ENCODE data around the gene ARHGAP15. TPM values are rescaled to one million over a fixed set of nuclear protein-coding genes. Genes with fewer than 3 reads are reported as not detected.

ARHGAP15 gene
- total RNA-seq, 1 experiment from 2014 or later: 0.42 TPM

DNA sequence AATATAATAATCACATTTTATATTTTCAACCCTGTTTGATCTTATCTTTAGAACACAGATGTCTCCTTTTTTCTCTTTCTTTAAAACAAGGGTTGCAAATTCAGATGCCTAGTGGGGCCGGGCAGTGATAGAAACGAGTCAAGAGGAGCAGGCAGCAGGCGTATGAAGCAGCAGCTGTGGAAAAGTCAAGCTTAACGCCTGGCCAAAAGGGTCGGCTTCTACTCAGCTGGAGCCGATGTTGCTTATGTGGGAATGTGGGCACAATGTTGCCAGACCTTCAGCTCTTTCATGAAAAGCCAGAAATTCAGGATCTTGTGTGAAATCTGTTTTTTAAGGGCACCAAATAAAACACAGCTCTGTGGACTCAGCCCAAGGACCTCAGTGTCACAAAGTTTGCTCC, 642.7 kb downstream of the ARHGAP15 start:
- BruUV-seq (replicated peaks): no TSS peak
- no peak overlapping the region for H3K4me3 ChIP-seq (replicated peaks in 1 of 2; ENCODE audit: low read depth in 1 of 2, low read length in 2 of 2)

DNA sequence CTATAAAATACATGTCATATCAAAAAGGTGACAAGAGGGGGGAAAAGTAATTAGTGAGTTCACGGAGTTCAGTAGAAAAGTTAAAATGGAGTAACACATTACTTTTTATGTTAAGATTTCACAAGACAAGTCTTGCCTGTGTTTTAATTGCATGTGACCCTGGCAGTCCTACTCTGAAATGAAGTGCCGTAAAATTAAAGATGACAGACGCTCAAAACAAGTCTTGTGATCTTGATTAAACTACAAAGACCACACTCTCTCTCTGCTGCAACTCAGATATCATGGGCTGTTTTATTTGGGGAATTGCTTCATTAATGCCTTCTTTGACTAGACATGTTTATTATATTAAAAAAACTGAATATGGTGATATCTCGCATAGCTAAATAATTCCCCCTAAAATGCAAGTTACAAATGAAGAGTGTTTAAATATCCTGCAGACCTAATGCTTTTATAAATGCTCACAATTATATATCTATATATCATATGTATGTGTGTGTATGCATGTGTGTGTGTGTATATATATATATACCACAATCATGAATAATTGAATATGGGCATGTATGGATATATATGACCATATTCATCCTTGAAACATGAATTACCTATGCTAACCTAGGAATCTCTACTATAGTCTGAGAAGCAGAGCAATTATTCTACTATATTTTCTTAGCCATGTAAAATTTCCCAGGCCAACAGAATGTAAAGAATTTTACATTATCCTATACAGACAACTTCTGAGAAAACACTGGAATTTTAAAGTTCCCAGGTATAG, 647.5 kb downstream of the ARHGAP15 start:
- no peaks in the 10 kb centered on the region for H3K36me3 ChIP-seq (ENCODE audit: control insufficient read depth in 1 of 2, insufficient read depth in 2 of 2, low read length in 2 of 2)
- ATAC-seq (no peak), DNase-seq (ENCODE audit: low read depth, low spot score) (no peak)
- H3K9ac ChIP-seq (ENCODE audit: low read length): no peak overlapping the region
- CTCF ChIA-PET: no interaction called here
- RAD21 ChIA-PET (ENCODE audit: low non-redundant PET in 1 of 2, low total read pairs in 2 of 2, uncharacterized antibody in 2 of 2, unreplicated experiment in 2 of 2): no interaction called here
- H2AFZ ChIP-seq (ENCODE audit: low read depth, low read length, poor library complexity, severe bottlenecking): no peak overlapping the region
- H3K4me1 ChIP-seq (ENCODE audit: control insufficient read depth in 1 of 2, insufficient read depth in 2 of 2, low read length in 2 of 2): no peaks in the 10 kb centered on the region
- no peaks in the 10 kb centered on the region for H3K9me3 ChIP-seq (ENCODE audit: control insufficient read depth in 1 of 2, insufficient read depth in 1 of 2, low read depth in 1 of 2, low read length in 2 of 2)
- H3K79me2 ChIP-seq (ENCODE audit: insufficient read depth, low read length): no peaks in the 10 kb centered on the region
- POLR2A ChIA-PET: interaction anchor here (0.7 kb wide), 1 partner anchor 163 kb away, joined by 3 read pairs; no protein-coding TSS in a partner anchor
- intact Hi-C loops (cut with micrococcal nuclease): no loop called here
- H3K4me2 ChIP-seq (ENCODE audit: low read length): no peak overlapping the region
- no peak overlapping the region for H3K27ac ChIP-seq (ENCODE audit: low read depth, low read length)
- H4K20me1 ChIP-seq (ENCODE audit: insufficient read depth): no peaks in the 10 kb centered on the region
- no TSS peak for BruUV-seq (replicated peaks)
- H3K27me3 ChIP-seq (ENCODE audit: insufficient read depth, low read length): no peaks in the 10 kb centered on the region
- H3K9me2 ChIP-seq (ENCODE audit: insufficient read depth): no peaks in the 10 kb centered on the region
- H3K4me3 ChIP-seq (replicated peaks in 1 of 2; ENCODE audit: low read depth in 1 of 2, low read length in 2 of 2): no peak overlapping the region
- TF ChIP-seq ZFX (IDR thresholded peaks at IDR 0.05): no peak
- TF ChIP-seq POLR2AphosphoS5 (IDR thresholded peaks at IDR 0.05; ENCODE audit: low read depth, low read length): no peak
- no peak for TF ChIP-seq SRF (IDR thresholded peaks at IDR 0.05; ENCODE audit: low read depth)
- TF ChIP-seq, protein P1, sequence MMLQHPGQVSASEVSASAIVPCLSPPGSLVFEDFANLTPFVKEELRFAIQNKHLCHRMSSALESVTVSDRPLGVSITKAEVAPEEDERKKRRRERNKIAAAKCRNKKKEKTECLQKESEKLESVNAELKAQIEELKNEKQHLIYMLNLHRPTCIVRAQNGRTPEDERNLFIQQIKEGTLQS (IDR thresholded peaks at IDR 0.05): no peak
- TF ChIP-seq EZH2 (IDR thresholded peaks at IDR 0.05): no peak
- no peak for TF ChIP-seq ZNF274 (IDR thresholded peaks at IDR 0.05; ENCODE audit: low read depth, low read length)
- no peak for TF ChIP-seq POLR2A (IDR thresholded peaks at IDR 0.05; ENCODE audit: borderline replicate concordance, extremely low read depth, insufficient read depth, insufficient read length)
- TF ChIP-seq SIN3A (IDR thresholded peaks at IDR 0.05; ENCODE audit: low read depth): no peak
- TF ChIP-seq CEBPB (IDR thresholded peaks at IDR 0.05; ENCODE audit: low read depth): no peak
- TF ChIP-seq, protein P2, sequence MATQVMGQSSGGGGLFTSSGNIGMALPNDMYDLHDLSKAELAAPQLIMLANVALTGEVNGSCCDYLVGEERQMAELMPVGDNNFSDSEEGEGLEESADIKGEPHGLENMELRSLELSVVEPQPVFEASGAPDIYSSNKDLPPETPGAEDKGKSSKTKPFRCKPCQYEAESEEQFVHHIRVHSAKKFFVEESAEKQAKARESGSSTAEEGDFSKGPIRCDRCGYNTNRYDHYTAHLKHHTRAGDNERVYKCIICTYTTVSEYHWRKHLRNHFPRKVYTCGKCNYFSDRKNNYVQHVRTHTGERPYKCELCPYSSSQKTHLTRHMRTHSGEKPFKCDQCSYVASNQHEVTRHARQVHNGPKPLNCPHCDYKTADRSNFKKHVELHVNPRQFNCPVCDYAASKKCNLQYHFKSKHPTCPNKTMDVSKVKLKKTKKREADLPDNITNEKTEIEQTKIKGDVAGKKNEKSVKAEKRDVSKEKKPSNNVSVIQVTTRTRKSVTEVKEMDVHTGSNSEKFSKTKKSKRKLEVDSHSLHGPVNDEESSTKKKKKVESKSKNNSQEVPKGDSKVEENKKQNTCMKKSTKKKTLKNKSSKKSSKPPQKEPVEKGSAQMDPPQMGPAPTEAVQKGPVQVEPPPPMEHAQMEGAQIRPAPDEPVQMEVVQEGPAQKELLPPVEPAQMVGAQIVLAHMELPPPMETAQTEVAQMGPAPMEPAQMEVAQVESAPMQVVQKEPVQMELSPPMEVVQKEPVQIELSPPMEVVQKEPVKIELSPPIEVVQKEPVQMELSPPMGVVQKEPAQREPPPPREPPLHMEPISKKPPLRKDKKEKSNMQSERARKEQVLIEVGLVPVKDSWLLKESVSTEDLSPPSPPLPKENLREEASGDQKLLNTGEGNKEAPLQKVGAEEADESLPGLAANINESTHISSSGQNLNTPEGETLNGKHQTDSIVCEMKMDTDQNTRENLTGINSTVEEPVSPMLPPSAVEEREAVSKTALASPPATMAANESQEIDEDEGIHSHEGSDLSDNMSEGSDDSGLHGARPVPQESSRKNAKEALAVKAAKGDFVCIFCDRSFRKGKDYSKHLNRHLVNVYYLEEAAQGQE (IDR thresholded peaks at IDR 0.05; ENCODE audit: low read depth): no peak
- TF ChIP-seq, protein P3, sequence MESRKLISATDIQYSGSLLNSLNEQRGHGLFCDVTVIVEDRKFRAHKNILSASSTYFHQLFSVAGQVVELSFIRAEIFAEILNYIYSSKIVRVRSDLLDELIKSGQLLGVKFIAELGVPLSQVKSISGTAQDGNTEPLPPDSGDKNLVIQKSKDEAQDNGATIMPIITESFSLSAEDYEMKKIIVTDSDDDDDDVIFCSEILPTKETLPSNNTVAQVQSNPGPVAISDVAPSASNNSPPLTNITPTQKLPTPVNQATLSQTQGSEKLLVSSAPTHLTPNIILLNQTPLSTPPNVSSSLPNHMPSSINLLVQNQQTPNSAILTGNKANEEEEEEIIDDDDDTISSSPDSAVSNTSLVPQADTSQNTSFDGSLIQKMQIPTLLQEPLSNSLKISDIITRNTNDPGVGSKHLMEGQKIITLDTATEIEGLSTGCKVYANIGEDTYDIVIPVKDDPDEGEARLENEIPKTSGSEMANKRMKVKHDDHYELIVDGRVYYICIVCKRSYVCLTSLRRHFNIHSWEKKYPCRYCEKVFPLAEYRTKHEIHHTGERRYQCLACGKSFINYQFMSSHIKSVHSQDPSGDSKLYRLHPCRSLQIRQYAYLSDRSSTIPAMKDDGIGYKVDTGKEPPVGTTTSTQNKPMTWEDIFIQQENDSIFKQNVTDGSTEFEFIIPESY (IDR thresholded peaks at IDR 0.05; ENCODE audit: extremely low read depth, insufficient replicate concordance, low read length): no peak
- TF ChIP-seq, protein P4, sequence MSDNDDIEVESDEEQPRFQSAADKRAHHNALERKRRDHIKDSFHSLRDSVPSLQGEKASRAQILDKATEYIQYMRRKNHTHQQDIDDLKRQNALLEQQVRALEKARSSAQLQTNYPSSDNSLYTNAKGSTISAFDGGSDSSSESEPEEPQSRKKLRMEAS (IDR thresholded peaks at IDR 0.05): no peak

More for the DNA sequence above, 642.7 kb downstream of the ARHGAP15 start:
- ChIA-PET RAD21 (ENCODE audit: low non-redundant PET in 1 of 2, low total read pairs in 2 of 2, uncharacterized antibody in 2 of 2, unreplicated experiment in 2 of 2) (no interaction called here), POLR2A (no interaction called here), CTCF (no interaction called here)
- no peaks in the 10 kb centered on the region for H3K9me2 ChIP-seq (ENCODE audit: insufficient read depth)
- no peaks in the 10 kb centered on the region for H3K9me3 ChIP-seq (ENCODE audit: control insufficient read depth in 1 of 2, insufficient read depth in 1 of 2, low read depth in 1 of 2, low read length in 2 of 2)
- intact Hi-C loops (cut with micrococcal nuclease): no loop called here
- no peak overlapping the region for H3K9ac ChIP-seq (ENCODE audit: low read length)
- no peak overlapping the region for H2AFZ ChIP-seq (ENCODE audit: low read depth, low read length, poor library complexity, severe bottlenecking)
- no peak for DNase-seq (ENCODE audit: low read depth, low spot score)
- H3K4me1 ChIP-seq (ENCODE audit: control insufficient read depth in 1 of 2, insufficient read depth in 2 of 2, low read length in 2 of 2): no peaks in the 10 kb centered on the region
- H3K4me2 ChIP-seq (ENCODE audit: low read length): no peak overlapping the region
- no peaks in the 10 kb centered on the region for H3K27me3 ChIP-seq (ENCODE audit: insufficient read depth, low read length)
- no peaks in the 10 kb centered on the region for H4K20me1 ChIP-seq (ENCODE audit: insufficient read depth)
- no peaks in the 10 kb centered on the region for H3K79me2 ChIP-seq (ENCODE audit: insufficient read depth, low read length)
- no peak overlapping the region for H3K27ac ChIP-seq (ENCODE audit: low read depth, low read length)
- no peak for ATAC-seq
- TF ChIP-seq FOSL1 (IDR thresholded peaks at IDR 0.05; ENCODE audit: low read depth) (no peak), EZH2phosphoT487 (IDR thresholded peaks at IDR 0.05; ENCODE audit: borderline replicate concordance) (no peak), POLR2AphosphoS5 (IDR thresholded peaks at IDR 0.05; ENCODE audit: low read depth, low read length) (no peak)
- TF ChIP-seq, protein P1 (IDR thresholded peaks at IDR 0.05): no peak
- H3K36me3 ChIP-seq (ENCODE audit: control insufficient read depth in 1 of 2, insufficient read depth in 2 of 2, low read length in 2 of 2): no peaks in the 10 kb centered on the region
